Measurements from ENCODE around the gene PTPRD. TPM values are rescaled to one million over a fixed set of nuclear protein-coding genes. Genes with fewer than 3 reads are reported as not detected.

PTPRD gene
- total and polyA plus RNA-seq, 2 donors (not counting 1 experiment from before 2014, with no cell fraction given) = not detected

DNA sequence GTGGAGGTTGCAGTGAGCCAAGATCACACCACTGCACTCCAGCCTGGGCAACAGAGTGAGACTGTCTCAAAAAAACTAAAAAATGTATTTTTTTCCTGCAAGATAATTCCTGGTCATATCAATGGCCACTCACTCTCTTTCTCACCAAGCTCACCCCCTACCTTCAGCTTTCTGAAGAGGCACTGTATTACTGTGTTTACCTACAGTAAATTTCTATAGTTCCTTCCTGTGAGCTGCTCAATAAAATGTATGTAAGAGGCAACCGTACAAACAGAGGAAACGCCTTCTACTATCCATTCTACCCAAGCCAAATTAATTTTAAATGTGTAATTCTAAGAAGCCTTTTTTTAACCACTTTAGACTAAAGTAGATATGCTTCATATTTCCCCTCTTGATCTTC, 1883.9 kb downstream of the PTPRD start:
- WGBS (ENCODE audit: insufficient coverage) = no CpG with 5 or more reads among the region's 2 CpGs
- POLR2A ChIA-PET = no interaction called here
- Histone ChIP-seq H3K27ac (ENCODE audit: low read length in 2 of 2) (no peak overlapping the region), H4K20me1 (ENCODE audit: control insufficient read depth, insufficient read depth, low read length, poor library complexity, severe bottlenecking) (no peaks in the 10 kb centered on the region), H3K79me2 (ENCODE audit: control insufficient read depth, insufficient read depth, low read length) (no peaks in the 10 kb centered on the region), H3K36me3 (replicated peaks in 1 of 2; ENCODE audit: control extremely low read depth in 1 of 2, control insufficient read depth in 1 of 2, extremely low read depth in 1 of 2, insufficient read depth in 2 of 2, low read length in 1 of 2) (no peaks in the 10 kb centered on the region), H3K4me2 (replicated peaks; ENCODE audit: low read depth, low read length, poor library complexity, severe bottlenecking) (no peak overlapping the region), H2AFZ (ENCODE audit: insufficient read depth, low read depth, low read length, poor library complexity, severe bottlenecking) (no peak overlapping the region), H3K27me3 (replicated peaks in 1 of 4; ENCODE audit: control extremely low read depth in 1 of 4, control insufficient read depth in 3 of 4, insufficient read depth in 4 of 4, low read length in 3 of 4) (peaks cover 0 to 3% (median 0%) of the 10 kb centered on the region in 4 experiments), H3K4me1 (ENCODE audit: control insufficient read depth in 2 of 2, insufficient read depth in 2 of 2, low read length in 2 of 2) (no peaks in the 10 kb centered on the region), H3K9me3 (ENCODE audit: control extremely low read depth in 1 of 3, control insufficient read depth in 2 of 3, insufficient read depth in 1 of 3, low read length in 2 of 3) (no peaks in the 10 kb centered on the region), H3K4me3 (ENCODE audit: control extremely low read depth in 1 of 5, extremely low read depth in 1 of 5, insufficient read depth in 1 of 5, low read depth in 2 of 5, low read length in 4 of 5) (no peak overlapping the region), H3K9ac (ENCODE audit: low read length) (no peak overlapping the region)
- DNase-seq (no peak), ATAC-seq (ENCODE audit: low read depth) (no peak)
- intact Hi-C loops (cut with micrococcal nuclease) = no loop called here
- no peaks in the 10 kb centered on the region for H3K4me1 Mint-ChIP-seq
- no peaks in the 10 kb centered on the region for H3K9me3 Mint-ChIP-seq (ENCODE audit: insufficient read depth)
- peaks cover 2% of the 10 kb centered on the region for H3K27me3 Mint-ChIP-seq
- H3K4me3 Mint-ChIP-seq = no peak overlapping the region
- CTCF ChIA-PET = no interaction called here
- no peak for TF ChIP-seq EZH2 (IDR thresholded peaks at IDR 0.05; ENCODE audit: borderline replicate concordance, insufficient read depth, low read depth, low read length, poor library complexity, severe bottlenecking)
- TF ChIP-seq, protein P1, sequence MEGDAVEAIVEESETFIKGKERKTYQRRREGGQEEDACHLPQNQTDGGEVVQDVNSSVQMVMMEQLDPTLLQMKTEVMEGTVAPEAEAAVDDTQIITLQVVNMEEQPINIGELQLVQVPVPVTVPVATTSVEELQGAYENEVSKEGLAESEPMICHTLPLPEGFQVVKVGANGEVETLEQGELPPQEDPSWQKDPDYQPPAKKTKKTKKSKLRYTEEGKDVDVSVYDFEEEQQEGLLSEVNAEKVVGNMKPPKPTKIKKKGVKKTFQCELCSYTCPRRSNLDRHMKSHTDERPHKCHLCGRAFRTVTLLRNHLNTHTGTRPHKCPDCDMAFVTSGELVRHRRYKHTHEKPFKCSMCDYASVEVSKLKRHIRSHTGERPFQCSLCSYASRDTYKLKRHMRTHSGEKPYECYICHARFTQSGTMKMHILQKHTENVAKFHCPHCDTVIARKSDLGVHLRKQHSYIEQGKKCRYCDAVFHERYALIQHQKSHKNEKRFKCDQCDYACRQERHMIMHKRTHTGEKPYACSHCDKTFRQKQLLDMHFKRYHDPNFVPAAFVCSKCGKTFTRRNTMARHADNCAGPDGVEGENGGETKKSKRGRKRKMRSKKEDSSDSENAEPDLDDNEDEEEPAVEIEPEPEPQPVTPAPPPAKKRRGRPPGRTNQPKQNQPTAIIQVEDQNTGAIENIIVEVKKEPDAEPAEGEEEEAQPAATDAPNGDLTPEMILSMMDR (IDR thresholded peaks at IDR 0.05) = no peak
- H3K27ac Mint-ChIP-seq = no peak overlapping the region

DNA sequence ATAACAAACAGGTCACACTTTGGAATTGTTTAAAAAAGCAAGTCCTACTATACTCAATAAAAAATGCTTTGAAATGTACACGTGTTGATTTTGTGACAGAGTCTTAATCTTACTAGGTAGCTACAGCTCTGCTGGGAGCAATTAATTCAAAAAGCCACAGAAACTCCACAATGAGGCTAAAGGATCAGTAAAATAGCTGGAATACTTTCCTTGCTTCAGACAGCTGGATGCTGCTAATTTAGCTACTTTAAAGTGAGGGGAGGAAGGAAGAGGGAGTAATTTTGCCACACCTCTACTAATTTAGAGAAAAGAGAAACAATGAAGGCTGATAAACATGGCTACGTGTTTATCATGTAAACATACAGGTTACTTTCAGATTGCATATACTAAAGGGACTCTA, 1885.6 kb downstream of the PTPRD start:
- Mint-ChIP-seq H3K27ac (no peak overlapping the region), H3K9me3 (ENCODE audit: insufficient read depth) (no peaks in the 10 kb centered on the region), H3K4me1 (no peaks in the 10 kb centered on the region), H3K4me3 (no peak overlapping the region), H3K27me3 (no peaks in the 10 kb centered on the region)
- Histone ChIP-seq H3K4me2 (replicated peaks; ENCODE audit: low read depth, low read length, poor library complexity, severe bottlenecking) (no peak overlapping the region), H3K4me3 (ENCODE audit: control extremely low read depth in 1 of 5, extremely low read depth in 1 of 5, insufficient read depth in 1 of 5, low read depth in 2 of 5, low read length in 4 of 5) (no peak overlapping the region), H3K4me1 (ENCODE audit: control insufficient read depth in 2 of 2, insufficient read depth in 2 of 2, low read length in 2 of 2) (no peaks in the 10 kb centered on the region), H3K27me3 (replicated peaks in 1 of 4; ENCODE audit: control extremely low read depth in 1 of 4, control insufficient read depth in 3 of 4, insufficient read depth in 4 of 4, low read length in 3 of 4) (no peaks in the 10 kb centered on the region), H3K9me3 (ENCODE audit: control extremely low read depth in 1 of 3, control insufficient read depth in 2 of 3, insufficient read depth in 1 of 3, low read length in 2 of 3) (no peaks in the 10 kb centered on the region), H2AFZ (ENCODE audit: insufficient read depth, low read depth, low read length, poor library complexity, severe bottlenecking) (no peak overlapping the region), H3K79me2 (ENCODE audit: control insufficient read depth, insufficient read depth, low read length) (no peaks in the 10 kb centered on the region), H3K36me3 (replicated peaks in 1 of 2; ENCODE audit: control extremely low read depth in 1 of 2, control insufficient read depth in 1 of 2, extremely low read depth in 1 of 2, insufficient read depth in 2 of 2, low read length in 1 of 2) (no peaks in the 10 kb centered on the region), H3K27ac (ENCODE audit: low read length in 2 of 2) (no peak overlapping the region), H4K20me1 (ENCODE audit: control insufficient read depth, insufficient read depth, low read length, poor library complexity, severe bottlenecking) (no peaks in the 10 kb centered on the region), H3K9ac (ENCODE audit: low read length) (no peak overlapping the region)
- ChIA-PET POLR2A (no interaction called here), CTCF (no interaction called here)
- no CpG with 5 or more reads among the region's 2 CpGs for WGBS (ENCODE audit: insufficient coverage)
- no peak for TF ChIP-seq EZH2 (IDR thresholded peaks at IDR 0.05; ENCODE audit: borderline replicate concordance, insufficient read depth, low read depth, low read length, poor library complexity, severe bottlenecking)
- TF ChIP-seq, protein P1 (IDR thresholded peaks at IDR 0.05) = no peak
- DNase-seq (no peak), ATAC-seq (ENCODE audit: low read depth) (no peak)
- intact Hi-C loops (cut with micrococcal nuclease) = no loop called here

Data from B cell (primary cell).